ENCODE measurements around the gene CDON. TPM values are rescaled to one million over a fixed set of nuclear protein-coding genes. Genes with fewer than 3 reads are reported as not detected.
A peak's percentile ranks its signal among the peaks of the same experiment; 100 is the strongest.

The CDON gene
- total RNA-seq, 1 donor from 2014 or later = 157 TPM

DNA sequence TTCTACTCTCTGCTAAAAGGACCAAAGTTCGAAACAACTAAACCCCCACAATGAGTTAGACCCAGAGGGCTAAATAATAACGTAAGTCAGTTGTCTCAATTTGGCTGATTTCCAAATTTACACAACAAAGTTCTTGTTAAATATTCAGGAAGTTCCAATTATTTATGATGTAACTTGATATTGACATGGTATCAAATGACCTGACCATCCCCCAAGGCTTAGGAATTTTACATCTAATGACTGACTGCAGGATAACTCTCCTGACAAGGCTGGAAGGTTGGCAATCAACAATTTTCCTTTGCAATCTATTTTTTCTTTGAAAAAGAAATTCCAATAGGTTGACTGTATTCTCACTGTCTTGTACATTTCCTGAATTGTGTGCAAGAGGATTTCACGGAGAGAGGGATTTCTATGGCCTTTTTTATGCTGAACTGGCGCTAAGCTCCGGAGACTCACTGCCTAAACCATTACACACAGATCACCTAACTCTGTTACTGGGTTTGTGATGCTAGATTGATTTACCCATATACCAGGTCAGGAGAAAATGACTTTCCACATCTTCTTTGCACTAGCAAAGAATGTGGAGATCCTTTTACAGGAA lies 9.6 kb upstream of the CDON start:
- Mint-ChIP-seq H3K4me1 (ENCODE audit: unreplicated experiment) (peaks cover 24% of the 10 kb centered on the region), H3K27me3 (peaks cover 3% of the 10 kb centered on the region), H3K36me3 (no peaks in the 10 kb centered on the region), H3K4me3 (no peak overlapping the region), H3K9me3 (peaks cover 4% of the 10 kb centered on the region), H3K27ac (peak overlapping the region; percentile 12)
- TF ChIP-seq, protein P1, sequence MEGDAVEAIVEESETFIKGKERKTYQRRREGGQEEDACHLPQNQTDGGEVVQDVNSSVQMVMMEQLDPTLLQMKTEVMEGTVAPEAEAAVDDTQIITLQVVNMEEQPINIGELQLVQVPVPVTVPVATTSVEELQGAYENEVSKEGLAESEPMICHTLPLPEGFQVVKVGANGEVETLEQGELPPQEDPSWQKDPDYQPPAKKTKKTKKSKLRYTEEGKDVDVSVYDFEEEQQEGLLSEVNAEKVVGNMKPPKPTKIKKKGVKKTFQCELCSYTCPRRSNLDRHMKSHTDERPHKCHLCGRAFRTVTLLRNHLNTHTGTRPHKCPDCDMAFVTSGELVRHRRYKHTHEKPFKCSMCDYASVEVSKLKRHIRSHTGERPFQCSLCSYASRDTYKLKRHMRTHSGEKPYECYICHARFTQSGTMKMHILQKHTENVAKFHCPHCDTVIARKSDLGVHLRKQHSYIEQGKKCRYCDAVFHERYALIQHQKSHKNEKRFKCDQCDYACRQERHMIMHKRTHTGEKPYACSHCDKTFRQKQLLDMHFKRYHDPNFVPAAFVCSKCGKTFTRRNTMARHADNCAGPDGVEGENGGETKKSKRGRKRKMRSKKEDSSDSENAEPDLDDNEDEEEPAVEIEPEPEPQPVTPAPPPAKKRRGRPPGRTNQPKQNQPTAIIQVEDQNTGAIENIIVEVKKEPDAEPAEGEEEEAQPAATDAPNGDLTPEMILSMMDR (conservative IDR thresholded peaks at IDR 0.05) = no peak
- no peak for DNase-seq (ENCODE audit: extremely low spot score, unreplicated experiment)

- Mint-ChIP-seq H3K27ac (peak overlapping the region; percentile 98), H3K27me3 (peaks cover 22% of the 10 kb centered on the region), H3K9me3 (peaks cover 9% of the 10 kb centered on the region), H3K4me3 (peak overlapping the region; percentile 93), H3K36me3 (peaks cover 2% of the 10 kb centered on the region), H3K4me1 (ENCODE audit: unreplicated experiment) (peaks cover 14% of the 10 kb centered on the region)
- no peak for DNase-seq (ENCODE audit: extremely low spot score, unreplicated experiment)
- TF ChIP-seq, protein P1 (conservative IDR thresholded peaks at IDR 0.05) = no peak
Observed at GRCh38 chr11:126063507-126063852, 814 bp upstream of the CDON start.

DNA sequence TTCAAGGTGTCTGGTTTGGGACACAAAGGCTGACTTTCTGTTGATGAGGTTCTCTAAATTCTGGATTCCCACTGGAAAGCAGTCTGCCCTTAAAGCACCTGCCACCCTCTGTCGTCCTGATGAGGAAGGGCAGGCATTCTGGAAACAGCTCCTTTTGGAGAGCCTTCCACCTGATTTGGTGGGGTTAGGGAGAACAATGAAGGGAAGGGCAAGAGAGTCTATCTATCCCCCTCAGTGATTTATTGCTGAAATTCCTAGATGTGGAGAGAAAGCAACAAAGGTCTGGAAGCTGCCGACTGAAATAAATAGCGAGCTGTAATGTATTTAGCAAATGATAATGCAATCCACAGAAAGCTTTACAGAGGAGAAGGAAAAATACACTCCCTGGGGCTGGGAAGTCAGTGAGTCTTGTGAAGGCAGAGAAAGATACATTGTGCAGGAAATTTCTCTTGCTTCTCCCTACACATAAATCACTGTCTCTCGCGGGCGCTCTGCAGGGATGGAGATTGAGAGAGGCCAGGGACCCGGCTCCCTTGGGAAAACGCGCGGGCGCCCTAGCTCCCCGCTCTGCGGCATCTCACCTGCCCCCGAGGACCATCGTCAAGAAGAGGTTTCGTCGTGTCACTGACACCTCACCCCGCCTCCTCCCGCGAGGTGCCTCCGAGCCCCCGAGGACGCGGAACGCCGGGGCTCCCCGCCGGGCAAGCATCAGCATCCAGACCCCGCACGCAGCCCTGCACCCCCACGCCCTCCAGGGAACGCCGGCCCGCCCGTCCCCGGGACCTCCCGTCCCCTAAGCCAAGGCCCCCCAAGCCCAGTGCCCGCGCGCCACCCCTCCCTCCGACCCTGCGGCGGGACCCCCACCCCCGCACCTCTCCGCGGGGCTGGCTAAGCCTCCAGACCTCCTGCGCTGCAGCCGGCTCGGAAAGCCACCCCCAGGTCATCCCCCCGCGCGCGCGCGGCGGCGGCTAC lies 673 bp downstream of the CDON start:
- Mint-ChIP-seq H3K4me1 (ENCODE audit: unreplicated experiment) (peaks cover 19% of the 10 kb centered on the region), H3K36me3 (peaks cover 12% of the 10 kb centered on the region), H3K4me3 (peak overlapping the region; percentile 91), H3K27ac (peak overlapping the region; percentile 85), H3K9me3 (peaks cover 5% of the 10 kb centered on the region), H3K27me3 (peaks cover 26% of the 10 kb centered on the region)
- TF ChIP-seq, protein P1 (conservative IDR thresholded peaks at IDR 0.05) = peak; percentile 66
- peak; percentile 76 for DNase-seq (ENCODE audit: extremely low spot score, unreplicated experiment)

DNA sequence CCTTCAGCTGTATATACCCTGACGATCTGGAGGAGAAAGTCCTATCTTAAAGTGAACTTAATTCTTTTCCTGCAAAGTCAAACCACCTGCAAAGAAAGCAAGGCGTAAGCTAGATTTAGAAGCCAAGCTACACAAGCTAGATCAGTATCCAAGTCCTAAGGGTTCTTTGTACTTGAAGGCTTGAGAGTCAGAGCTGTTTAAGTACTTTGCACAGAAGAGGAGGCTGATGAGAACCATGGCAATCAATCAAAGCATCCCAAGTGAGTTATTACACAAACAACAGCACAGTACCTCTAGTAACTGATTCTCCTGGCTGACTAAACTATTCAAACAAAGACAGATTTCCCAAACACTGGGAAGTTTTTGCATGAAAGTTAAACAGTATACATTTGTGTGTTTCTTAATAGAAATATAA lies 1.9 kb downstream of the CDON start:
- Mint-ChIP-seq H3K9me3 (peaks cover 4% of the 10 kb centered on the region), H3K36me3 (peaks cover 16% of the 10 kb centered on the region), H3K27ac (peak overlapping the region; percentile 2), H3K4me3 (peak overlapping the region; percentile 91), H3K4me1 (ENCODE audit: unreplicated experiment) (peaks cover 28% of the 10 kb centered on the region), H3K27me3 (peaks cover 26% of the 10 kb centered on the region)
- no peak for DNase-seq (ENCODE audit: extremely low spot score, unreplicated experiment)
- TF ChIP-seq, protein P1 (conservative IDR thresholded peaks at IDR 0.05) = no peak

- Mint-ChIP-seq H3K36me3 (peaks cover 27% of the 10 kb centered on the region), H3K27ac (peak overlapping the region; percentile 51), H3K4me3 (peak overlapping the region; percentile 91), H3K9me3 (no peaks in the 10 kb centered on the region), H3K4me1 (ENCODE audit: unreplicated experiment) (peaks cover 36% of the 10 kb centered on the region), H3K27me3 (peaks cover 26% of the 10 kb centered on the region)
- DNase-seq (ENCODE audit: extremely low spot score, unreplicated experiment) = no peak
- TF ChIP-seq, protein P1 (conservative IDR thresholded peaks at IDR 0.05) = no peak
Observed at GRCh38 chr11:126059238-126059781, 3.4 kb downstream of the CDON start.
